NCI-H460 (cell line): Measurements from ENCODE around the gene CCDC83. TPM values are rescaled to one million over a fixed set of nuclear protein-coding genes. Genes with fewer than 3 reads are reported as not detected.
"Not testable (repeated sequence)": the region's sequence is repeated elsewhere in the genome, so short reads cannot be mapped to it uniquely, and the experiment has no call there.

Source experiments
- DNase-seq: peaks from one replicate; pipeline ENCODE4 v3.0.0-alpha.2; 2016; ENCODE audit warnings: low read depth; ENCODE audit errors: extremely low read depth
- total RNA-seq: library from RNA; depleted of rRNA; stranded (reverse); fragments of >200 nt; shearing (Covaris generic); gene quantifications from 2 replicates; pipeline ENCODE4 v1.2.3, GENCODE V29; 2014

Gene CCDC83
- total RNA-seq, 1 experiment from 2014 or later = not detected

- DNase-seq = no peak
Measured at GRCh38 chr11:85935751-85936150, 80.6 kb downstream of the CCDC83 start.

- DNase-seq = no peak
Measured at GRCh38 chr11:85937835-85938234, 82.7 kb downstream of the CCDC83 start.

- DNase-seq = no peak
Measured at GRCh38 chr11:85939099-85940015, 84.2 kb downstream of the CCDC83 start.

DNA sequence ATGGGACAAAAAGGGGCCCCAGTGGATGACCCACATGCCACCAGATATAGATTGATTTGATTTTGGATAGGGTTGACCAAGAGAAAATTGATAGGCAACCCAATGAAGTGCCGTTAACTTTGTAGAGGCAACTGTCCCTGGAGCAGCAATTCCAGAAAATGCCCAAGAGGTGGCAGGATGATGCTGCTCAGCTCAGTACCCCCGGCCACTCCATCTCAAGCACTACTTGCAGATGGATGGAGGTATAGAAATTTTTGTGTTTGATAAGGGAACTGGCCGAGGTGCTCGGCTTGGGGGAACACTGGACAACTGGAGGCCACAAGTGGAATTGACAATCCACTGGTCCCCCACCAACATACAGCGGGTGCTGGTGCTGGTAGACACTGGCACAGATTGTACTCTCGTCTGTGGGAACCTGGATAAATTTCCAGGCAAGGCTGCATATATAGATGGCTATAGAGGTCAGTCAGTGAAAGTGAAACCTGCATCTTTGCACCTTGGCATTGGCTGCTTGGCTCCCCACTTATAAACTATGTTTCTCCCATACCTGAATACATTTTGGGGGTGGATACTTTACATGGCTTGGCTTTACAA lies 86.3 kb downstream of the CCDC83 start:
- DNase-seq = peak; percentile 29

- DNase-seq = no peak
Measured at GRCh38 chr11:85945296-85945695, 90.1 kb downstream of the CCDC83 start.

DNA sequence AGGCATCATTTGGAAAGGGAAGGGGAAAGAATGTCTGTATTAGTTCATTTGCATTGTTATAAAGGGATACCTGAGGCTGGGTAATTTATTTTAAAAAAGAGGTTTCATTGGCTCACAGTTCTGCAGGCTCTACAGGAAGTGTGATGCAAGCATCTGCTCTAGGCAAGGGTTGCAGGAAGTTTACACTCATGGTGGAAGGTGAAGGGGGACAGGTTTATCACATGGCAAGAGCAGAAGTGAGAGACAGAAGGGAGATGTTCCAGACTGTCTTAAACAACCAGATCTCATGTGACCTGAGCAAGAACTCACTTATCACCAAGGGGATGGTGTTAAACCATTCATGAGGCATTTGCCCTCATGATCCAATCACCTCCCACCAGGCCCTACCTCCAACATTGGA lies 90.6 kb downstream of the CCDC83 start:
- DNase-seq = no peak

- DNase-seq = no peak
Measured at GRCh38 chr11:85946221-85946620, 91.0 kb downstream of the CCDC83 start.

DNA sequence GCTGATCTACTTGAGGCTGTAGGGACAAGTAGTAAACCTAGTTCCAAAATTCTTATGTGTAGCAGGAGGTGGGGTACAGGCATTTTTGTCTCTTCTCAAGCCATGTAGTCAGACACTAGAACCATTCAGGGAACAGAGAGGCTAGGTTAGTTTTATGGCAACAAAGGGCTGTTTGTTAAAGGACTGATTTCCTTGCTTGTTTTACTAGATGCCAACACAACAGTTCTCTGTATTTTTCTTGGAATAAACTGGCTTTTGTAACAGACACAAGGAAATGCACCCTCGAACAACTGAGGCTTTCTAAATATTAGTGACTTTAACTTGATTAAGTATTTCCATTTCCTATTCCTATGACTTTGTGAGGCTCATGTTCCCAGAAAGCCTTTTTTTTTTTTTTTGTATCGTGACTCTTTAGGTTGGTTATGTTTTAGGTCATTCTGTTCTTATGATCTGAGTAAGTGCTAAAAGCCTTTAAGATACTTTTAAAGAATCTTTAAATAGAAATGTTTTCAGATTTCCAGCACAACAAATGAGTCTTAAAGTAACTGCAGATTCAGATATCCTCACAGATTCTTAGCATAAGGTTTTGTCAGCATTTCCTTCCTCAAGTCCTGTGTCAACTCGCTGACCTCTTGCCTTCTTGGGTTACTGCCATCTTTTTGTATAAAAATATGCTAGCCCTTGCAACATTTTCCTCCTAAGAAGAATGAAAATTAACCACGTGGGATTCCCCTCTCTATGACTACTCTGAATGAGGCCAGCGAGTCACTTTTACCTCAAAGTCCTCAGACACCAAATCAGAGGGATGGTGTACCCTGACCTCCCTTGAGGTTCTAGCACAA lies 92.5 kb downstream of the CCDC83 start:
- DNase-seq = no peak

DNA sequence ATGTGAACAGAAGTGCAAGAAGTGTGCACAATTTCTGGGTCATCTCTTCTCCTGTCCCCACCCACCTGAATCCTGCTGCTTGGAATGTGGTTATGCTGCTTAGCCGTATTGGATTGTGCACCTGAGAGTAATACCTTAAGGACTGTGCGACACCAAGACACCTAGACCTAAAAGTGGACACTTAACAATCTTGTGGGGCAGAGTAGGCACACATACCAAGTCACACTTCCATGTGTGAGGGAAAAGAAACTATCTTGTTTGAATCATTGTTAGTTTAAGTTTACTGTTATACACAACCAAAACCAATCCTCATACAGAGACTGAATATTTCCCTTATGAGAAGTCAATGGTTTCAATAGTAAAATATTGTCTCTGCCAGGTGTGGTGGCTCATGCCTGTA lies 93.7 kb downstream of the CCDC83 start:
- no peak for DNase-seq

DNA sequence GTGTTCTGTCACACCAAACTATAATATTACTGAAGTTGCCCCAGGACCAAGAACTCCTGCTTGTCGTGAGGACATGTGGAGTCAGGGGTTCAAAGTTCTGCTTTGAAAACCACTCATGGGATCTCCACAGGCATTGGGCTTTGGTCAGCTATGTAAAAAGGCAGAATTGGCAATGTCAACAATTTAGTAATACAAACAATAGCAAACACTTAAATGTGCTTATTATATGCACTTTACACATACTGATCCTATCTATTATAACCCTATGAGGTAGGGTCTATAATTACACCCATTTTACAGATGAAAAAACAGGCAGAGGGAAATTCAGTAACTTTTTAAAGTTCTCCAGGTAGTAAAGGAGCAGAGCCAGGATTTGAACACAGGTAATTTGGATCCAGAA lies 94.6 kb downstream of the CCDC83 start:
- no peak for DNase-seq

DNA sequence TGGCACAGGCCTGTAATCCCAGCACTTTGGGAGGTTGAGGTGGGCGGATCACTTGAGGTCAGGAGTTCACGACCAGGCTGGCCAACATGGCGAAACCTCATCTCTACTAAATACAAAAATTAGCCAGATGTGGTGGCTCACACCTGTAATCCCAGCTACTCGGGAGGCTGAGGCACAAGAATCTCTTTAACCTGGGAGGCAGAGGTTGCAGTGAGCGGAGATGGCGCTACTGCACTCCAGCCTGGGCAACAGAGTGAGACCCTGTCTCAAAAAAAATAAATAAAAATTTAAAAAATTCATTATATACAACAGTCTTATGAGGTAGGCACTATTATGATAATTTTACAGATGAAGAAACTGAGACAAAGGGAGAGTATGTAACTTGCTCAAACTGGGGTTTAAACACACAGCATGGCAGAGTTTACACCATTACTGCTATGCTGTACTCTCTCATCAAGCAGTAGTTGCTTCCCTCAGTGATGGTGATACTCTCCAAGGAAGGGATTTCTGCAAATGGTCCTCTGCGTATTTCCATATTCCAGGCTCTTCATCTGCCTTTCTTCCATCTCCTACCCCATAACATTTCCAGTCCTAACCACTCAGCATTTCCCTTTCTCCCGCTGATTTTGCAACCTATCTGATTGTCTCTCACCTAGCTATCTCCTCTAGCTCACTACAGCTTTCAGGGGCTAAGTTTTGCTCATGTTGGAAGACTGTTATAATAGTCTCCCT lies 95.3 kb downstream of the CCDC83 start:
- no peak for DNase-seq

DNA sequence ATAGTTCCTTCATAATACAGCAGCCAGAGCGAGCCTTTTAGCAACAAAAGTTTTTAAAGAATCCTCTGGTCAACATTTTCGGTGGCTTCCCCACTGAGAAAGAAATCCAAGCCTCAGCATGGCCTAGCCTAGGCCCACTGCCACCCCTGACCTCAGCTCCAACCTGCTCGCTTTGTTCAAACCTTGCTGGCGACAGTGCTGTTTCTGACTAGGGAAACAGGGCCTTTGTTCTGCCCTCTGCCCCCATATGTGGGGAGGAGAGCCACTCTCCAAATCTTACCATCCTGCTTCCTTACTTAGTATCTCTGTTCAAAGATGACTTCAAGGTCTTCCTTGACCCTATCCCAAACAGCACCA lies 95.8 kb downstream of the CCDC83 start:
- no peak for DNase-seq

GRCh38 chr11:85951428-85952107 lies 96.4 kb downstream of the CCDC83 start:
- no peak for DNase-seq

DNA sequence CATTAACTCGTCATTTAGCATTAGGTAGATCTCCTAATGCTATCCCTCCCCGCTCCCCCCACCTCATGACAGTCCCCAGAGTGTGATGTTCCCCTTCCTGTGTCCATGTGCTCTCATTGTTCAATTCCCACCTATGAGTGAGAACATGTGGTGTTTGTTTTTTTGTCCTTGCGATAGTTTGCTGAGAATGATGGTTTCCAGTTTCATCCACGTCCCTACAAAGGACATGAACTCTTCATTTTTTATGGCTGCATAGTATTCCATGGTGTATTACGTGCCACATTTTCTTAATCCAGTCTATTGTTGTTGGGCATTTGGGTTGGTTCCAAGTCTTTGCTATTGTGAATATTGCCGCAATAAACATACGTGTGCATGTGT lies 96.9 kb downstream of the CCDC83 start:
- DNase-seq = not testable (repeated sequence)

DNA sequence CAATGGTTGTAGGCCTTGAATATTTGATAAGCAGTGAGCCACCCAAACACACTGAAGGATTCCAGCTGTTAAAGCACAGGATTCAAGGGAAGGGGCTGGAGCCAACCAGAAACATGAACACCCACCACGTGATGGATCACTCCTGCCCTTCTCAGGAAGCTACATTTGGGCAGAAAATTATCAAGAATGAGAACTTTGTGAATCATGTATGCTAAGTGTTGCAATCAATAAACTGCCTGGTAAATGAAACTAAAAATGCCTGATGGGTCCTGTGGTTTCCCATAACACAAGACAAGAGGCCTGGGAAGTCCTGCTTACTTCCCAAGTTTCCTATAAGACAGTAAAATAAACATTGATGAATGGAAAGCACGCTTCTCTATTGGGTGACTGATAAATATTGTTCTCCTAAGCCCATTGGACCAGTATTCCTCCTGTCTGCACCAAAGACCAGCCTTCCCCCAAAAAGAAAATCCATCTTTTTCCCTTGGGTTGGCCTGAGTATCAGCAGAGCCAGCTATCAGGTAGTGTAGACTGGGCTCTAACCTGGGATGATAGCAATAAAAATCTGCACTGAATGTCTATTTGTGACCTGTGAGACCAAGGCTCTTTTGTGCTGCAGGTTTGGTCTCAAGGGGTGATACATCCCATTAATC lies 98.4 kb downstream of the CCDC83 start:
- DNase-seq = no peak

DNA sequence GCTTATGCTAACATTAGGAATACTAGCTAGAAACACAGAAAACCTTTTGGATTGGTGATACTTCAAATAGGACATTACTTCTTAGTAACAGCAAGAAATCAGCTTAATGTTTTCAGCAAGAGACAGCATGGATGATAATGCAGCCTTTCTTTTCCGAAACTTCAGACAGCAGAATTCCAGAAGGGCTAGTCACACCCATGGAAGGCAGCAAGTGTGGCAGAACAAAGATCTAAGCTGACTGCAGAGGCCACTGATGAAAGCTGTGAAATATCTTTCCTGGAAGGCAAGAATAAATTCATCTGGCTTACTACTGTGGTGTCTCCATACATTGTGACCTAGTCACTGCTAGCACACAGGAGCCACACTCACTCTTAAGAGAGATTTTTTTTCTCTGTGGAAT lies 100.3 kb downstream of the CCDC83 start:
- DNase-seq = no peak

- no peak for DNase-seq
Measured at GRCh38 chr11:85960678-85961077, 105.5 kb downstream of the CCDC83 start.

- DNase-seq = no peak
Measured at GRCh38 chr11:85961130-85961529, 105.9 kb downstream of the CCDC83 start.

DNA sequence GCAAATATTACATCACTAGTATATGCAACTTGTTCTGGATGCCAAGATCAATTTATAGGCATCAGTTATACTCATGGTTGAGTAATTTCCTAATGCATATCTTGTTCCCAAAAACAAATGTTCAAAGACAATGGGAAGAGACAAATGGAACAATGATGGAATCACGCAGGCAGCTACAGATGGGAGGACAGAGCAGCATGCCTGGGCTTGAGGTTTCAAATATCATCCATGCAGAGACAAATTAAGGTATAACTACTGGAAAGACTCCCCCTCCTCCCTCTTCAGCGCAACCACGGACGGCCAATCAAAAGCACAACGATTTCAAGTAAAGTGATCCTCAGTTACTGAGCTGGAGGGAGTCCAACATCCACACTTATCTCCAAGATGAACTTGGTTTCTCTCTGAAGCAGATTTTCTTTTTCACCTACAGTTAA lies 106.8 kb downstream of the CCDC83 start:
- no peak for DNase-seq

DNA sequence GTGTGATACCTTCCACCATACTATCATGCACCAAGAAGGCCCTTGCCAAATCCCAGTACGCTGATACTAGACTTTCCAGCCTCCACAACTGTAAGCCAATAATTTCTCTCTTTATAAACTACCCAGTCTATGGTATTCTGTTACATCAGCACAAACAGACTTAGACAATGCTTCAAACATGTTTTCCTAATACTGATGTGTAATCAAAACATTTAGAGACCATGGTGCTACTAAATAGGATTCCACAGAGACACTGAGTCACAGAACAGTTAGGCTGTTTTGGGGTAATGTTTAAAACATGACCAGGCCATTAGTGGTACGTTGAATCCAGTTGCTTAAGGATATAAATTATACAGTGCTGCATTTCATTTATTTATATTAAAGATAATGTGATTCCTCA lies 110.0 kb downstream of the CCDC83 start:
- no peak for DNase-seq
